Karpas-422 (cell line): Measurements from ENCODE around the gene UBLCP1. TPM values are rescaled to one million over a fixed set of nuclear protein-coding genes. Genes with fewer than 3 reads are reported as not detected.

Experiments used
- DNase-seq: peaks from one replicate; pipeline ENCODE4 v3.0.0-alpha.2; 2015
- H2AFZ ChIP-seq: fragments of 200-600 bp; sonication (generic); 2 replicates; pipeline ENCODE4 v1.6.1; 2014; ENCODE audit warnings: antibody characterized with exemption, low read length, mixed read lengths
- H3K27ac ChIP-seq: fragments of 200-600 bp; sonication (generic); 2 replicates; pipeline ENCODE4 v1.5.1; 2014; ENCODE audit warnings: mild to moderate bottlenecking, low read length, moderate library complexity
- H3K27me3 ChIP-seq: fragments of 200-600 bp; sonication (generic); 2 replicates; pipeline ENCODE4 v1.6.1; 2014; ENCODE audit warnings: low read length, mixed read lengths
- H3K36me3 ChIP-seq: fragments of 200-600 bp; sonication (generic); 2 replicates; pipeline ENCODE4 v1.6.1; 2014; ENCODE audit warnings: low read length, mixed read lengths; ENCODE audit not compliant: insufficient read depth
- H3K4me1 ChIP-seq: fragments of 200-600 bp; sonication (generic); 2 replicates; pipeline ENCODE4 v1.6.1; 2014; ENCODE audit warnings: mild to moderate bottlenecking, low read length, mixed read lengths
- H3K4me2 ChIP-seq: fragments of 200-600 bp; sonication (generic); 2 replicates; pipeline ENCODE4 v1.6.1; 2014; ENCODE audit warnings: low read length, low read depth, mild to moderate bottlenecking; ENCODE audit not compliant: poor library complexity, severe bottlenecking
- H3K4me3 ChIP-seq: fragments of 200-600 bp; sonication (generic); 2 replicates; pipeline ENCODE4 v1.5.1; 2014; ENCODE audit warnings: mild to moderate bottlenecking, antibody characterized with exemption, low read length, mixed read lengths
- H3K79me2 ChIP-seq: fragments of 200-600 bp; sonication (generic); 2 replicates; pipeline ENCODE4 v1.6.1; 2014; ENCODE audit warnings: mild to moderate bottlenecking, low read length, mixed read lengths
- H3K9ac ChIP-seq: fragments of 200-600 bp; sonication (generic); 2 replicates; pipeline ENCODE4 v1.6.0; 2014; ENCODE audit warnings: low read length
- H3K9me2 ChIP-seq: fragments of 200-600 bp; sonication (generic), shearing (Covaris generic); replicated peaks from 2 replicates; pipeline ENCODE4 v1.6.0; 2014; ENCODE audit warnings: mild to moderate bottlenecking, low read length, moderate library complexity; ENCODE audit not compliant: insufficient read depth
- H3K9me3 ChIP-seq: fragments of 300-700, 200-600 bp; sonication (generic); 2 replicates; pipeline ENCODE4 v1.6.1; 2014; ENCODE audit warnings: low read length, mixed read lengths
- H4K20me1 ChIP-seq: fragments of 200-600 bp; sonication (generic); 2 replicates; pipeline ENCODE4 v1.6.1; 2014; ENCODE audit warnings: mild to moderate bottlenecking, antibody characterized with exemption, low read length, low read depth; ENCODE audit not compliant: insufficient read depth
- small RNA-seq: library from RNA; depleted of rRNA; stranded (forward); fragments of <200 nt; gene quantifications from one replicate; pipeline ENCODE3, GENCODE V24; 2014
- total RNA-seq: library from RNA; depleted of rRNA; stranded (reverse); fragments of >200 nt; shearing (Covaris generic); gene quantifications from 2 replicates; pipeline ENCODE4 v1.2.3, GENCODE V29; 2014; ENCODE audit warnings: low replicate concordance; rRNA removed

Gene UBLCP1
- total RNA-seq, 1 experiment from 2014 or later: 36.2 TPM

GRCh38 chr5:159332800-159333544, 69.9 kb downstream of the UBLCP1 start:
- Histone ChIP-seq H4K20me1 (no peaks in the 10 kb centered on the region), H3K9me3 (no peaks in the 10 kb centered on the region), H3K79me2 (no peaks in the 10 kb centered on the region), H3K27ac (peak overlapping the region; percentile 63), H3K4me1 (peaks cover 39% of the 10 kb centered on the region), H3K4me3 (peak overlapping the region; percentile 66), H3K36me3 (no peaks in the 10 kb centered on the region), H3K4me2 (peak overlapping the region; percentile 80), H3K27me3 (no peaks in the 10 kb centered on the region; the same call in 1 of the 2 replicates), H3K9ac (peak overlapping the region; percentile 64), H3K9me2 (no peaks in the 10 kb centered on the region), H2AFZ (no peak overlapping the region)
- DNase-seq: peak; percentile 92

- Histone ChIP-seq H3K27me3 (no peaks in the 10 kb centered on the region; the same call in 1 of the 2 replicates), H3K4me1 (peaks cover 39% of the 10 kb centered on the region), H3K79me2 (no peaks in the 10 kb centered on the region), H3K27ac (no peak overlapping the region), H2AFZ (no peak overlapping the region), H3K4me2 (peak overlapping the region; percentile 80), H3K9ac (no peak overlapping the region), H4K20me1 (no peaks in the 10 kb centered on the region), H3K9me2 (no peaks in the 10 kb centered on the region), H3K4me3 (no peak overlapping the region), H3K9me3 (no peaks in the 10 kb centered on the region), H3K36me3 (no peaks in the 10 kb centered on the region)
- no peak for DNase-seq
Measured at GRCh38 chr5:159333545-159333925, 70.4 kb downstream of the UBLCP1 start.

Small RNAs within 50 kb of the gene (small RNA-seq; reads per million reads assigned to genes)
- not detected for gene RF00263
- not detected for gene RNU4ATAC2P

Other genes with a start within 250 kb of the UBLCP1 start
- 93.1 and 101 TPM in 2 replicates for gene EBF1, start 163.4 kb upstream of the UBLCP1 start, total RNA-seq
- gene RNF145, start 53.7 kb upstream of the UBLCP1 start, total RNA-seq: 68.7 and 113 TPM in 2 replicates
- not detected in 2 replicates for gene IL12B, start 67.2 kb downstream of the UBLCP1 start, total RNA-seq